K562 treated with DMSO at 1 percent for 4 hours (cell line): ENCODE measurements around the gene ASTL. TPM values are rescaled to one million over a fixed set of nuclear protein-coding genes. Genes with fewer than 3 reads are reported as not detected.

ENCODE experiments used
- total RNA-seq: library from RNA; unstranded; fragments of 300-600 nt; gene quantifications from 2 replicates; pipeline ENCODE4 v1.2.3, GENCODE V29; 2022; ENCODE audit not compliant: insufficient read depth

Gene ASTL
- total RNA-seq, result not detected in 2 replicates

GRCh38 chr2:96138179-96139145 lies at the start of gene ASTL:
Gene ASTL, minus strand, starts transcription at chr2:96138502. Its CDS starts 66 bp downstream, at chr2:96138436.

DNA sequence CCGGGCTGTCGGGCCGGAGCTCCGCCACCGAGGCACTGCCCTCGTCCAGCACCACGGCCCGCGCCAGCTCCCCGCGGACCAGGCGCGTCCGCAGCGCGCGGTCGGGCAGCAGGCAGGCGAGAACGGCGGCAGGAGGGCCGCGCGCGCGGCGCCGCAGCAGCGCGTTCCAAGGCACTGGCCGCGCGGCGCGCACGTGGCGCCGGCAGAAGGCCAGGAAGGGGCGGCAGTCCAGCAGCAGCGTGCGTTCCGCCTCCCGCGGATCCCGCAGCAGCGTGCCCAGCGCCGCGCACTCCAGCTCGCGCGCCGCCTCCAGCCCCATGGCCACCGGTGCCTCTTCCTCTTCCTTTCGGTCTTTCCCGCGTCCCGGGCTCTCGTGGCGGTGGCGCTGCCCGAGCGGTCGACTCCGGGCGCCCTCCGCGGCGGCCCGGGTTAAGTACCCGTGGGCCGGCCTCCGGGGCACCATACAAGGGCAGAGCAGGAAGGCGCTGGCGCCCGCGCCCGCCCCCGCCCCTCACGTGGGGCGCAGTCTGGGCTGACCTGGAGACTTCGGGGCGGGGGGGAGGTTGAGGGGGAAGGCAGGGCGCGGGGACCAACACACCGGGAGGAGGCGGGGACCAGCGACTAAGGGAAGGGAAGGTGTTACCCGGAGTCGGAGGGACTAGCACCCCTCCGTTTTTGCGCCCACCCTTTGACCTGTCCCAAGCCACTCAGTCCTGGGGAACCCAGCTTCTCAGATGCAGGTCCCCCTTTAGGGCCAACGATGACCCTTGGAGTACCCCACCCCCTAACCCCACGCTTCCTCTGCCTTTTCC lies 6.9 kb upstream of the ASTL start, which contains the start of gene DUSP2:
TSS of gene DUSP2 (minus strand) at position 405 of the 812 bp plus-strand sequence. CDS start at position 319, 86 bp downstream.

DNA sequence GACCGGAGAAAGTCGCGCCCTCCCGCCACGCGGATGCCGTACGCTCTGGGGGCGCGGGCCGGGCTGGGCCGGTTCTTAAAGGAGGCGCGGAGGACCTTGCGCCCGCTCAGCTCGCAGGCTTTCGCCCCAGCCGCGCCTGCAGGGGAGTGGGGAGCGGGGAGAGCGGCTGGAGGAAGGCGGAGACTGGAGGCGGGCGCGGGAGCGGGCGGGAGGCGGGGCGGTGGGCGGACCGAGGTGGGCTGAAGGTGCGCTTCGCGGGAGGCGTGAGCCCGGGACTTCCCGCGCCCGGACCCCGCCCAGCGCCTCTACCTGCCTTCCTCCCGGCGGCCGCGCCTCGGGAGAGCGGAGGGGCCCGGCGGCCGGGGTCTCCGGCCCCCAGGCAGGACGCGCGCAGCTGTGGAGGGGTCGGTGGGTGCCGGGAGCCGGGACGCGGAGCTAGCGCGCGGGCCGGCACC lies 21.9 kb downstream of the ASTL start, which contains the start of gene ADRA2B:
TSS of gene ADRA2B (minus strand) at position 148 of the 455 bp plus-strand sequence. CDS start 422 bp downstream, outside the sequence.

Other genes with a start within 250 kb of the ASTL start
- 3.1 and 4.3 TPM in 2 replicates for gene ANKRD36C, start 146.7 kb downstream of the ASTL start, total RNA-seq
- gene GPAT2, start 103.6 kb downstream of the ASTL start, total RNA-seq, result 0.93 and 1.2 TPM in 2 replicates
- gene ADRA2B, start 21.9 kb downstream of the ASTL start, total RNA-seq, result not detected in 2 replicates
- gene DUSP2, start 6.9 kb upstream of the ASTL start, total RNA-seq, result not detected in 2 replicates
- gene STARD7, start 70.3 kb upstream of the ASTL start, total RNA-seq, result 90.7 and 105 TPM in 2 replicates
- 11.5 and 18.1 TPM in 2 replicates for gene TMEM127, start 127.5 kb upstream of the ASTL start, total RNA-seq
- gene CIAO1, start 127.7 kb upstream of the ASTL start, total RNA-seq, result 76.4 and 89.2 TPM in 2 replicates
- gene SNRNP200, start 167.0 kb upstream of the ASTL start, total RNA-seq, result 160 and 207 TPM in 2 replicates
- 1.6 and 1.7 TPM in 2 replicates for gene ITPRIPL1, start 186.8 kb upstream of the ASTL start, total RNA-seq
- gene NCAPH, start 197.3 kb upstream of the ASTL start, total RNA-seq, result 37.1 and 45.6 TPM in 2 replicates